ENCODE measurements around the gene GLIPR1. TPM values are rescaled to one million over a fixed set of nuclear protein-coding genes. Genes with fewer than 3 reads are reported as not detected.

The GLIPR1 gene
- total RNA-seq, 1 experiment from 2014 or later, result 0.13 TPM

- H3K36me3 Mint-ChIP-seq (ENCODE audit: insufficient read depth in 1 of 3, low read depth in 3 of 3), result peaks cover 15 to 50% (median 50%) of the 10 kb centered on the region in 3 experiments; a peak in 6 of 7 replicates
- no peak for TF ChIP-seq CTCF (conservative IDR thresholded peaks at IDR 0.05)
- Histone ChIP-seq H2BK120ac (ENCODE audit: low read depth, low read length, poor library complexity, severe bottlenecking) (no peak overlapping the region), H2BK15ac (ENCODE audit: low read depth, low read length) (no peak overlapping the region), H3K4me1 (ENCODE audit: insufficient read depth, low read length) (no peaks in the 10 kb centered on the region), H2BK12ac (ENCODE audit: insufficient read length, low read depth, low read length) (no peak overlapping the region), H3K56ac (ENCODE audit: insufficient read length, low read depth, low read length) (no peak overlapping the region), H4K91ac (ENCODE audit: insufficient read length, low read depth, low read length) (no peak overlapping the region), H4K8ac (replicated peaks; ENCODE audit: insufficient read length, low read depth, low read length) (no peak overlapping the region), H2AK5ac (ENCODE audit: insufficient read length, low read length) (no peak overlapping the region), H3K18ac (ENCODE audit: insufficient read length, low read depth, low read length) (no peak overlapping the region), H3K23me2 (ENCODE audit: insufficient read length, low read depth, low read length, poor library complexity, severe bottlenecking) (no peaks in the 10 kb centered on the region), H3K9me3 (ENCODE audit: control insufficient read depth, low read depth, low read length) (no peaks in the 10 kb centered on the region), H4K20me1 (ENCODE audit: control insufficient read depth, insufficient read depth, insufficient read length) (no peaks in the 10 kb centered on the region), H2AFZ (ENCODE audit: low read length) (no peak overlapping the region), H3K4ac (ENCODE audit: low read depth, low read length) (no peak overlapping the region), H3T11ph (ENCODE audit: low read length) (no peak overlapping the region), H2BK5ac (ENCODE audit: insufficient read length, low read length) (no peak overlapping the region), H3K23ac (ENCODE audit: insufficient read length, low read depth, low read length) (no peak overlapping the region), H3K14ac (ENCODE audit: insufficient read depth, low read length) (no peak overlapping the region), H4K5ac (ENCODE audit: insufficient read length, low read depth, low read length) (no peak overlapping the region), H3K9ac (ENCODE audit: extremely low read depth, insufficient read length, low read length) (no peak overlapping the region), H3K27me3 (ENCODE audit: insufficient read depth, low read length) (no peaks in the 10 kb centered on the region), H2BK20ac (ENCODE audit: low read depth, low read length, poor library complexity, severe bottlenecking) (no peak overlapping the region), H3K27ac (ENCODE audit: insufficient read length, low read depth, low read length) (no peak overlapping the region), H3K79me2 (ENCODE audit: insufficient read depth, low read length) (peaks cover 2% of the 10 kb centered on the region; the same call in 1 of the 2 replicates), H3K4me2 (ENCODE audit: insufficient read depth, insufficient read length, low read length) (no peak overlapping the region), H3K79me1 (ENCODE audit: insufficient read depth, low read depth, low read length, poor library complexity, severe bottlenecking) (peaks cover 2% of the 10 kb centered on the region)
- H3K27me3 Mint-ChIP-seq (ENCODE audit: low read depth), result no peaks in the 10 kb centered on the region
- H3K4me3 Mint-ChIP-seq, result no peak overlapping the region
- H3K27ac Mint-ChIP-seq, result no peak overlapping the region
- DNase-seq, result no peak
- no peaks in the 10 kb centered on the region for H3K4me1 Mint-ChIP-seq
- WGBS (ENCODE audit: extremely low coverage, insufficient read length, low lambda C conversion rate), result no CpG with 5 or more reads among the region's 3 CpGs
- no peaks in the 10 kb centered on the region for H3K9me3 Mint-ChIP-seq
These were observed 22.9 kb downstream of the GLIPR1 start for GRCh38 chr12:75503459-75503858.
